Measurements from ENCODE around the gene COL4A6.

GRCh38 chrX:108156082-108156481 is 282.1 kb downstream of the COL4A6 start:
- TF ChIP-seq USF2 (IDR thresholded peaks at IDR 0.05; ENCODE audit: low read depth, low read length): no peak
- no peak for TF ChIP-seq CTCF (conservative IDR thresholded peaks at IDR 0.05; ENCODE audit: low read depth, low read length)
- no peak for TF ChIP-seq MXI1 (IDR thresholded peaks at IDR 0.05; ENCODE audit: borderline replicate concordance, low read depth, low read length)
- TF ChIP-seq CEBPB (IDR thresholded peaks at IDR 0.05; ENCODE audit: low read depth, low read length): no peak
- no peak for TF ChIP-seq BHLHE40 (IDR thresholded peaks at IDR 0.05; ENCODE audit: low read depth, low read length)
- no peak for TF ChIP-seq POLR2A (IDR thresholded peaks at IDR 0.05; ENCODE audit: low read depth, low read length)
- no peak for TF ChIP-seq FOS (IDR thresholded peaks at IDR 0.05; ENCODE audit: low read depth, low read length)
- no peak for TF ChIP-seq RAD21 (IDR thresholded peaks at IDR 0.05; ENCODE audit: low read length)
- no peak for TF ChIP-seq RCOR1 (IDR thresholded peaks at IDR 0.05; ENCODE audit: insufficient replicate concordance, low read length)
